K562 (cell line): ENCODE data around the gene COL4A6. TPM values are rescaled to one million over a fixed set of nuclear protein-coding genes. Genes with fewer than 3 reads are reported as not detected.

ENCODE experiments used
- ATAC-seq: fragments of 200-7000 bp; cut with Tn5 transposase; 3 replicates; pipeline ENCODE4 v1.9.1; 2020; ENCODE audit warnings: moderate library complexity
- BruUV-seq: library from RNA; stranded (reverse); fragments of 400-500 nt; replicated peaks from 2 replicates; lab custom pipeline; 2021; lab: Mats Ljungman, UMichigan
- CTCF ChIA-PET: fragments of 300-600 bp; formaldehyde crosslinking; extraction: SDS; loops from one replicate; lab custom pipeline; 2021; ENCODE audit warnings: low intra/inter-chr PET ratio; lab: Yijun Ruan, JAX
- POLR2A ChIA-PET: fragments of 300-600, 350-650 bp; sonication (Branson Sonifier 250); formaldehyde crosslinking; extraction: SDS; loops from one replicate; lab custom pipeline; 2021; ENCODE audit warnings: antibody characterized with exemption, inconsistent platforms; lab: Yijun Ruan, JAX
- DNase-seq, 4 experiments: peaks; one replicate each; pipeline versions ENCODE4 v3.0.0 to v3.0.0-alpha.2; 2011 to 2018; ENCODE audit warnings: low spot score in 3 of 4, mixed read lengths in 3 of 4; ENCODE audit errors: extremely low read depth in 1 of 4
- FAIRE-seq: peaks from 2 replicates; lab custom pipeline; 2011; peaks lifted over from hg19 to GRCh38; lab: Jason Lieb, UNC
- H2AFZ ChIP-seq: 2 replicates; pipeline ENCODE4 v1.6.0; 2011; ENCODE audit warnings: low read depth, low read length, control low read depth, inconsistent platforms
- H3K27ac ChIP-seq: fragments of 200-600 bp; 3 replicates; pipeline ENCODE4 v1.8.0; 2011; ENCODE audit warnings: low read depth, mild to moderate bottlenecking, control low read depth, inconsistent platforms, low read length, moderate library complexity, mixed read lengths; ENCODE audit errors: extremely low read depth
- H3K27me3 ChIP-seq, 2 experiments: fragments of 300-600 bp in 1 of 2; 2 replicates in 1 of 2; 3 replicates in 1 of 2; pipeline versions ENCODE4 v1.6.0 to v1.8.0; 2011; ENCODE audit warnings: inconsistent platforms in 2 of 2, low read length in 2 of 2, mild to moderate bottlenecking in 1 of 2, mixed read lengths in 1 of 2, moderate library complexity in 1 of 2; ENCODE audit not compliant: control insufficient read depth in 2 of 2, insufficient read depth in 2 of 2
- H3K36me3 ChIP-seq: fragments of 300-600 bp; 3 replicates; pipeline ENCODE4 v1.8.0; 2011; ENCODE audit warnings: mild to moderate bottlenecking, low read length, inconsistent platforms; ENCODE audit not compliant: control insufficient read depth, insufficient read depth
- H3K4me1 ChIP-seq, 2 experiments: fragments of 200-600 bp in 1 of 2; replicated peaks in 1 of 2; 2 replicates in 1 of 2; 3 replicates in 1 of 2; pipeline versions ENCODE4 v1.5.1 to v1.8.0; 2011; ENCODE audit warnings: inconsistent platforms in 2 of 2, low read length in 2 of 2, mild to moderate bottlenecking in 1 of 2, mixed read lengths in 1 of 2, moderate library complexity in 1 of 2; ENCODE audit not compliant: control insufficient read depth in 2 of 2, insufficient read depth in 2 of 2
- H3K4me2 ChIP-seq: 2 replicates; pipeline ENCODE4 v1.6.1; 2011; ENCODE audit warnings: low read length, control low read depth, inconsistent platforms, mixed read lengths; ENCODE audit not compliant: insufficient read depth
- H3K4me3 ChIP-seq: fragments of 200-600 bp; sonication (generic), shearing (Covaris generic); 2 replicates; pipeline ENCODE4 v1.5.1; 2016; ENCODE audit warnings: control low read depth, inconsistent platforms
- H3K79me2 ChIP-seq: fragments of 200-600 bp; 3 replicates; pipeline ENCODE4 v1.8.0; 2011; ENCODE audit warnings: low read length, inconsistent platforms; ENCODE audit not compliant: control insufficient read depth, insufficient read depth
- H3K9ac ChIP-seq, 2 experiments: 2 replicates each; pipeline versions ENCODE4 v1.6.0 to v1.6.1; 2011; ENCODE audit warnings: low read depth in 2 of 2, low read length in 2 of 2, control low read depth in 1 of 2, inconsistent platforms in 1 of 2, mild to moderate bottlenecking in 1 of 2, mixed read lengths in 1 of 2; ENCODE audit not compliant: insufficient read depth in 1 of 2
- H3K9me1 ChIP-seq: one replicate; pipeline ENCODE4 v1.6.0; 2011; ENCODE audit warnings: inconsistent platforms, mild to moderate bottlenecking, low read length, moderate library complexity; ENCODE audit not compliant: control insufficient read depth, insufficient read depth
- H3K9me3 ChIP-seq: replicated peaks from 2 replicates; pipeline ENCODE4 v1.5.1; 2011; ENCODE audit warnings: low read depth, low read length, inconsistent platforms; ENCODE audit not compliant: control insufficient read depth, insufficient read depth
- H4K20me1 ChIP-seq: replicated peaks from 2 replicates; pipeline ENCODE4 v1.6.1; 2011; ENCODE audit warnings: low read length, inconsistent platforms, mixed read lengths; ENCODE audit not compliant: control insufficient read depth, insufficient read depth
- CBFA2T2 ChIP-seq: fragments of 450-650 bp; conservative IDR thresholded peaks from 2 replicates; pipeline ENCODE4 v1.6.1; 2017; ENCODE audit warnings: mild to moderate bottlenecking
- EGR1 ChIP-seq: fragments of 450-650 bp; conservative IDR thresholded peaks from 2 replicates; pipeline ENCODE4 v1.6.1; 2017; ENCODE audit warnings: mild to moderate bottlenecking
- MIER1 ChIP-seq: fragments of 450-650 bp; IDR thresholded peaks from 2 replicates; pipeline ENCODE4 v1.6.1; 2016; ENCODE audit warnings: antibody characterized with exemption, mild to moderate bottlenecking, low read depth
- NR2C1 ChIP-seq, 2 experiments: fragments of 450-650 bp; IDR thresholded peaks; 2 replicates each; pipeline ENCODE4 v1.6.1; 2017; ENCODE audit warnings: mild to moderate bottlenecking in 2 of 2, antibody characterized with exemption in 1 of 2, inconsistent platforms in 1 of 2, missing compliant biosample characterization in 1 of 2, missing genetic modification characterization in 1 of 2
- WGBS: fragments of 100-300 bp; shearing (Covaris generic); methylation state at CpG from one replicate; pipeline ENCODE4 v1.1.6; 2016; ENCODE audit warnings: low coverage, mixed read lengths; ENCODE audit not compliant: insufficient coverage; ENCODE audit errors: missing lambda C conversion rate; 5-methylcytosine and 5-hydroxymethylcytosine counted together
- in situ Hi-C: fragments of 300-500 bp; cut with MboI; formaldehyde crosslinking; loops from 4 replicates; pipeline ENCODE4 v1.15.0; 2018; ENCODE audit warnings: inconsistent platforms, mixed read lengths
- intact Hi-C: fragments of 100-400 bp; cut with micrococcal nuclease; formaldehyde crosslinking; loops from 2 replicates; pipeline ENCODE4 v1.14.2; 2022
- polyA plus RNA-seq, 8 experiments: library from polyadenylated mRNA; depleted of rRNA in 4 of 8; stranded (reverse) in 5 of 8; unstranded in 3 of 8; fragments of >200 nt; fragmentation: Nextera tagmentation in 2 of 8; fragmentation: Illumina TruSeq in 1 of 8; extraction: Ambion mirVana in 2 of 8; extraction: Trizol in 1 of 8; gene quantifications; 2 replicates each; pipeline versions ENCODE4 v1.2.1 to v1.2.3, GENCODE V29; 2011 to 2014; ENCODE audit warnings: inconsistent platforms in 1 of 8, missing spikeins in 1 of 8
- total RNA-seq, 7 experiments: library from RNA; depleted of rRNA in 6 of 7; stranded (reverse); fragments of >200 nt in 6 of 7; fragmentation: Illumina TruSeq in 2 of 7; extraction: Trizol in 2 of 7; gene quantifications; 2 replicates each; pipeline versions ENCODE4 v1.2.1 to v1.2.3, GENCODE V29; 2011 to 2021; ENCODE audit warnings: low replicate concordance in 1 of 7
- TF ChIP-seq, protein P1 (sequence below), 3 experiments: IDR thresholded peaks in 2 of 3; conservative IDR thresholded peaks in 1 of 3; 2 replicates each; pipeline ENCODE4 v1.5.1; 2011 to 2012; ENCODE audit warnings: low read length in 3 of 3, mild to moderate bottlenecking in 3 of 3, control low read depth in 2 of 3, improper control_type of control experiment in 1 of 3, inconsistent platforms in 1 of 3, low read depth in 1 of 3, mixed read lengths in 1 of 3, moderate library complexity in 1 of 3; ENCODE audit not compliant: insufficient read depth in 2 of 3

The COL4A6 gene
- total and polyA plus RNA-seq, 9 of the 15 experiments (the other 6 are each of a cell fraction or from before 2014, with no cell fraction given): 0.02 to 0.05 TPM; not detected in 7

GRCh38 chrX:108138814-108139702 is 299.2 kb downstream of the COL4A6 start (continued):
- TF ChIP-seq NR2C1 (IDR thresholded peaks at IDR 0.05): no peak
- TF ChIP-seq NR2C1 (tag; IDR thresholded peaks at IDR 0.05): no peak
- TF ChIP-seq MIER1: no peak
- TF ChIP-seq EGR1: no peak

DNA sequence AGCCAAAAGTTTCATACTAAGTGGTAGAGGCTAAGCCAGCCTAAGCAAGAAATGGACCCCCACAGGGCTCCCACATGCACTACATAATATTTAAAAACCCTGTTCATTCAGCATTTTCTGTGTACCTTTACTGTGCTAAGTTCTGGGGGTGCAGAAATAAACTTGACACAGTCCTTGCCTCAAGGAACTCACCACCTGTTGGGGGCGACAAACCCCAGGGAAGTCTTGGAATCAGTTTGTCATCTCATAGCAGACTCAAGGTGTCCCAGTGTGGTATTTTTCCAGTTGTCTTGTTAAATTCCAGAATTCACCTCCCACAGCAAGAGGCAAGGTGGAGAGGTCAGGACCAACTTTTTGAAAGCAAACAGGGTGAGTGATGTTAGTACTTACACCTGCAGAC is 303.5 kb downstream of the COL4A6 start:
- WGBS: 83% methylated on average over 1 of the region's 1 CpG
- Histone ChIP-seq H3K4me2 (no peak overlapping the region), H3K27me3 (no peaks in the 10 kb centered on the region), H3K9me3 (no peaks in the 10 kb centered on the region), H3K79me2 (no peaks in the 10 kb centered on the region), H4K20me1 (no peaks in the 10 kb centered on the region), H3K9ac (no peak overlapping the region), H3K27ac (no peak overlapping the region), H2AFZ (no peak overlapping the region), H3K9me1 (no peaks in the 10 kb centered on the region), H3K4me3 (no peak overlapping the region), H3K4me1 (peaks cover 0 to 2% of the 10 kb centered on the region in 2 experiments; a peak in 2 of 5 replicates), H3K36me3 (peaks cover 12% of the 10 kb centered on the region; the same call in 2 of the 3 replicates)
- FAIRE-seq (no peak), DNase-seq (peak in 1 of 4 experiments; percentile 9), ATAC-seq (no peak)
- POLR2A ChIA-PET: no interaction called here
- no TSS peak for BruUV-seq
- intact Hi-C loops: loop anchor here (5.0 kb wide), 1 partner anchor 62 kb away; no protein-coding TSS in a partner anchor
- TF ChIP-seq, protein P1, sequence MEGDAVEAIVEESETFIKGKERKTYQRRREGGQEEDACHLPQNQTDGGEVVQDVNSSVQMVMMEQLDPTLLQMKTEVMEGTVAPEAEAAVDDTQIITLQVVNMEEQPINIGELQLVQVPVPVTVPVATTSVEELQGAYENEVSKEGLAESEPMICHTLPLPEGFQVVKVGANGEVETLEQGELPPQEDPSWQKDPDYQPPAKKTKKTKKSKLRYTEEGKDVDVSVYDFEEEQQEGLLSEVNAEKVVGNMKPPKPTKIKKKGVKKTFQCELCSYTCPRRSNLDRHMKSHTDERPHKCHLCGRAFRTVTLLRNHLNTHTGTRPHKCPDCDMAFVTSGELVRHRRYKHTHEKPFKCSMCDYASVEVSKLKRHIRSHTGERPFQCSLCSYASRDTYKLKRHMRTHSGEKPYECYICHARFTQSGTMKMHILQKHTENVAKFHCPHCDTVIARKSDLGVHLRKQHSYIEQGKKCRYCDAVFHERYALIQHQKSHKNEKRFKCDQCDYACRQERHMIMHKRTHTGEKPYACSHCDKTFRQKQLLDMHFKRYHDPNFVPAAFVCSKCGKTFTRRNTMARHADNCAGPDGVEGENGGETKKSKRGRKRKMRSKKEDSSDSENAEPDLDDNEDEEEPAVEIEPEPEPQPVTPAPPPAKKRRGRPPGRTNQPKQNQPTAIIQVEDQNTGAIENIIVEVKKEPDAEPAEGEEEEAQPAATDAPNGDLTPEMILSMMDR (IDR thresholded peaks at IDR 0.05 in 2 of 3, conservative IDR thresholded peaks at IDR 0.05 in 1 of 3; ENCODE audit: insufficient read depth in 2 of 3, low read depth in 1 of 3, low read length in 3 of 3): peak in 2 of 3 experiments; percentile 28 to 29; a peak in 1 of 6 replicates
- no peak for TF ChIP-seq CBFA2T2
- in situ Hi-C loops: no loop called here
- CTCF ChIA-PET: no interaction called here
